T-helper 2 cell (primary cell): ENCODE data around the gene TMEM178A.

Source experiments
- DNase-seq, 5 experiments: peaks; one replicate each; pipeline versions ENCODE4 v3.0.0 to v3.0.0-alpha.2; 2012 to 2022

TMEM178A gene

DNA sequence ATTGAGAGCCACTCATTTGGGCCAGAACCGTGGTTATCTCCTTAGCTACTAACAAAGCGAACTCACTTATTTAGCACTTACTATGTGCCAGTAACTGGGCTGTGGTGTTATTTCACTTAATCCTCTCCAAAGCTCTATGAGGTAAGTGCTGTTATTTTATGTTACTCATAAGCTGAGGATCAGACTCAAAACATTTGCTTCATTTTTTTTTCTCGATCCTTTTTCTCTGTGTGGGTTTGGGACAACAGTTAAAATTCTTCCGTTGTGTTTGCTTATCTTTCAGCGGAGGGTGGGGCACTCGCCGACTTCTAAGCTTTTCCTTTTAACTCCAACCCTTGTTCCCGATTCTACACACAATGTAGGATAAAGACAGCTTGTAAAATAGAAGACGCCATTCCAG lies 52.8 kb downstream of the TMEM178A start:
- no peak for DNase-seq

DNA sequence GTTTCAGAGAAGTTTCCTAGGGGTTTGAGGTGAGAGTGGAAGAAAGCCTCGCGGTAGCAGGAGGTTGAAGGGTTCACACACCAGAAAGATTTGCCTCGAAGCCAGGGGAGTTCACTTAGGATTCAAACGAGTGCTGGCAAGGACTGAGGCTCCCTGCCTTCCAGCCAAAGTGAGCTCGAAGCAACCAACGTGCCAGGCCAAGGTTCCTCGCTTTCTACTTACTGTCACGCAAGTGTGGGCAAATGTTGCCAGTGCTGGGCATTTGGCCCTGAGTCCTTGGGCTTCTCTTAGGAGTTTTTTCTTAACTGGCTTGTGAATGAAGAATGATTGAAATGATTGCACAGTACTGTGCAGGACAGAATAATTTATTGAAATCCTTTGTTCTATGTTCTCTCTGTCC lies 53.6 kb downstream of the TMEM178A start:
- no peak for DNase-seq

DNA sequence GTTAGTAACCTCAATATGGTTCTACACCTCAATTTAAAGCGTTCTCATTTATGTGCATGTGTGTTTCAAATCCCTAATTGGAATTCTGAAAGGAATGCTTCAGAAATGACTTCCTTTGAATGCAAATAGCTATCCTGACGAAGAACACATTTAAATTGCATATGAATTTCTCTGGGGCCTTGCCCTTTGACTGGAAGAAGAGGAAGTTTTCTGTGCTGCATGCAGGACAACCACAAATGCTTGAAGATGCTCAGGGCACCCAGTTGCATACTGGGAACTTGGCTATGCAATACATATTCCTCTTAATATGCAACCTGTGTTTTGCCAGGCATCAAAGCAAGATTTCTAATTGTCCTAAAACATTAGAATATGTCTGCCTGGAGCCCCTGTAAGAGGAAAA lies 55.3 kb downstream of the TMEM178A start:
- no peak for DNase-seq

DNA sequence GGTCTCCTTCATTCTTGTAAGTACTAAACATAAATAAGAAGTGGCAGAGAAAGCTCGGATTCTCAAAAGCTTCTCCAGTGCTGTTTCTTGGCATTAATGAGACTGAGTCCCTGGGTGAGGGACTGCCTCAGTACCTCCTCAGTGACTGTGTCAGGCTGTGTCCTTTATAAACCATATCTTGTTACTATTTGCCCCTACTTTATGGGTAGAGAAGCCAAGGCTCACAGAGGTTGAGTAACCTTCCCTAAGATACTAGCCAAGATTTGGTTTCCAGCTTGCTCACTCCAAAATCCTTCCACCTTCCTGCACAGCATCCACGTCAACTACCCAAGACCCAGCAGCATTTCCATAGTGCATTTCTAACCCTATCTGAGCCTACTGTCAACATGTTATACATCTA lies 57.8 kb downstream of the TMEM178A start:
- no peak for DNase-seq

DNA sequence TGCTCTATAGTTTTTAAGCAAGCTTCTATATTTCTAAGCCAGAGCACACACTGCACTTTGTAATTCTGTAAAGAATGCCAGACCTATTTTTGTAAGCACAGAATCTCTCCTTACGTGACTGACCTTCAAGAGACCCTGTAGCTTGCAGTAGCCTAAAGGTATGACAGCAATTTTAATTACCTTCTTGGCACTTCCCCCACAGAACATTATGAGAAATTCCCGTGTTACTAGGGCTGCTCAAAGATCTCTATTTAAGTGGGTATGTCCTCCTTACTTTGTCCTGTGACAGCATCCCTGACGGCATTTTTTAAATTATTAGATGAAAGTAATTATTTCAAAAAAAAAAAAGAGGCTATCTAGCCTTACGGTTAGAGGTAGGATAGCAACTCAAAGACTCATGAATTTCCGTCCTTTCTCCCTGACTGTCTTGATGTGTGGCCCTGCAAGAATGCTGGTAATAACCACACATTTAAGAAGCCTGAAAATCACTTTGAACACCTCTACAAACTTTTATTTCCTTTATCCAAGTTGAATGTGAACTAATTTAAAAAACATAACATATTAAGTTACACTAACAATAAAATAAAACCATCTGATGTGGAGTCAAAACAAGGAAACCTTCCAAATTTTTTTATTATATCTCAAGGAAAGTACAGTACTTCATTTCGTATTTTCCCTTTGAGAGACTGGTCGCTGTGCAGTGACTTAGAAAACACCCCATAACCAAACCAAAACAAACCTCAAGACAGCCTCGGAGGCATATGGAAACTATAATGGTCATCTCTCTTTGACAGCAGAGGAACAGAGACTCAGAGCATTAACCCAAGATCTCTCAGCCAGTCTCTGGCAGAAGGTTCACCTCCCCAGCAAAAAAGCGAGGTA lies 58.5 kb downstream of the TMEM178A start:
- DNase-seq = no peak

DNA sequence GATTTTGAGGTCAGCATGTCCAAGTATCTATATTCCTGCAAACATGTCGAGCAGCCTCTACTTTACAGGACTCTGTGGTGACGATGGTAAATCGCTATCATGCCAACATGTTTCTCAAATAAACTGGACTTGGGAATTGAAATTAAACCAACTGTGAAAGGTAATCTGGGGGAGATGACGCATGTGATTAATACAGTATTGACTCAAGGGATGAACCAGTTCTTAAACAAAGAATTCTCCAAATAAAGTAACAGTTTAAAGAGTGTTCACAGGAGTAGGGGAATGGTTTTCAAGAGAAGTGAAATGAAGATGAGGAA lies 59.1 kb downstream of the TMEM178A start:
- DNase-seq = no peak

DNA sequence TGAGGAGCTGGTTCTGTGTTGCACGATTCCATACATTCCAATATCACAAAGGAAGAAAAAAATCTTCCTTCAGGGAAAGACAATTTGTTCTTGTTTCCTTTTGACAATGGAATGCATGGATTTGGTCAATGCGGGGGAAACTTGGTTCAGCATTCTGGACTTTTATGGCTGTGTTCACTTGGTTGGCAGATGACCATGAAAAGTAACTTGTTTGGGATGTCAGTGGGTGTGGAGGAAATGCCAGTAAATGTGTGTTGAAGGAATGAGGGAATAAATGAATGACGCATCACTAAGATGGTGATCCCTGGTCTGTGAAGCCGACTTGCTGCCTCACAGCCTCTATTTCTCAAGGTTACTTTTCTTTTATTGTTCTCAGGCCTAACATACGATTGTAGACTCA lies 59.7 kb downstream of the TMEM178A start:
- DNase-seq = no peak

DNA sequence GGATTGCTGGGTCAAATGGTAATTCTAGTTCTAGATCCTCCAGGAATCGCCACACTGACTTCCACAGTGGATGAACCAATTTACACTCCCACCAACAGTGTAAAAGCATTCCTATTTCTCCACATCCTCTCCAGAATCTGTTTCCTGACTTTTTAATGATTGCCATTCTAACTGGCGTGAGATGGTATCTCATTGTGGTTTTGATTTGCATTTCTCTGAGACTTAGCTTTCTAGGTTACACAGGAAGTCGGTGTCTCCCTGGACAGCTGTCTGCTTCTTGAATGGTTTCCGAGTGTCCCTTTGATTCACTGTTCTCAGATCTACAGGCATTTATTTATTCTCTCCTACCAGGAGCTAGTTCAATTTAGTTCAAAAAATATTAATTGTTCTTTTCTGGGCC lies 62.4 kb downstream of the TMEM178A start:
- peak in 1 of 5 experiments; percentile 34 for DNase-seq

DNA sequence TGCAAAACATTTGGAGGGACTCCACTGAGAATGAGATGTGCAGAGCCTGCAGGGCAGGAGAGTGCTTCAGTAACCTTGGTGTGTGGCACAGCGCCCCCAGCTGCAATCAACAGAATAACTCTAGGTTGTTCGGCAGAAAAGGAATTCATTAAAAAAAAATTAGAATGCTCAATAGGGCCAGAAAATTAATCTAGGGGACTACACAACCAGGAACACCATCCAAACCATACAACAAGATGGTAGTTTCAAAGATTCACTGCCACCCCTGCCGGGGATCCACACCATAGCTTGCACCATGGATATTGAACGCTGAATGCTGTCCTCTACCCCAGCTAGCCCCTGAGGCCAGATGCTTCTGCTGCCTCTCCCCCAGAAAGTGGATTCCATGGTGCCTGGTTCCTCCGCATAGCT lies 63.2 kb downstream of the TMEM178A start:
- peak in 2 of 5 experiments; percentile 12 to 43 for DNase-seq

DNA sequence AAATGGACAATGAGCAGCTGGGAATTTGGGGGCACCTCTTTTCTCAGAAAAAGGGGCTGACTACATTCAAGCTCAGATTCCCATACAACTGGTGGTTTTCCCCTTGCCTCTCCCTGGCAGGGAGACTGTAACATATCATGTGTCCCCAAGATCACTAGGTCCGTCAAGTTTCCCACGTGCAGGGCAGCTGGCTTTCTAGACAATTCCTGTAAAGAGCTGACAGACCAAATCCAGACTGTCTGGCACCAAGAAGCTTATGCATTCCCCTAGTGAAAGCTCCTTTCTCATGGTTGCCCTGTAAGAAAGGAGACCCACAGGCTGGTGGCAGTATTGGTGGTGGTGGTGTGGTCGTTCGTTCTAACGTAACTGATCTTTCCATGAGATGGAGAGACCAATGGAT lies 64.6 kb downstream of the TMEM178A start:
- DNase-seq = no peak

DNA sequence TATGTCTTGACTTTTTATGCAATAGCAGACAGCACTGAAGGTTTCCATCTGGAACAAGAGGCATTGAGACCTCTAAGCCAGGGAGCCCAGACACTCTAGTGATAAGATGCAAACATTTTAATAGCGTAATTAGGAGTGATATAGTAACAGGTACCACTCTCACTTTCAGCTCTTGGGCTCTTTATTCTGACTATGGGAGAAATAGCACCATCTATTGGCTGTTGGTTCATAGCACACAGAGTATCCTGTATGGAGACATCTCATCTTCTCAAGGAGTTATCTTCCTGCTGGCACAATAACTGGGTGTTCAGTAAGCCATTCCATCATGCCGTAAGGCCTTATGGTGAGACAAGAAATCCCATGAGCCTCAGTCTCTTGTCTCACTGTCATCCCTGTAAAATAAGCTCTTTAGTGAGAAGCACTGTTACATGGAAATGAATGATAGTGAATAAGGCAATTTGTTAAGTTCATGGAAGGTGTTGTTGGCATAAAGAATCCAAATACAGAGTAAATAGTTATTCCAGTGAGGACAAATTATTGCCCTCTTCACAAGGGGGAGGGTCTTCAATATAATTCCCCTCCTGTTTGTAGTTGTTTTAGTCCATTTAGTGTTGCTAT lies 65.1 kb downstream of the TMEM178A start:
- DNase-seq = peak in 1 of 5 experiments; percentile 34

DNA sequence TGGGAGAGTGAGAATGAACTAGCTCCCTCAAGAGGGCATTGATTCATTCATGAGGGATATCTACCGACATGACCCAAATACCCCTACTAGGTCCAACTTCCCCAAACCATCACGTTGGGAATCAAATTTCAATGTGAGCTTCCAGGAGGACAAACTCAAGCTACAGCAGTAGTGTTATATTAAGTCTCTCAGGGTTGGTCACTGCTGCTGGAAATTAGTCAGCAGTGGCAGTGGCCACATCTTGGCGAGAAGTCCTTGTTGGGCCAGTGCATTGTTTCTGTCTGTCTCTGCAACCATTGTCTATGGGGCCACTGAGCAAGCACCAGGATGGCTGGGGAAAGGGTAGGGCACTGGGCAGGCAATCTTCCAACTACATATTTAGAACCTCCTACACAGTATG lies 65.8 kb downstream of the TMEM178A start:
- no peak for DNase-seq

DNA sequence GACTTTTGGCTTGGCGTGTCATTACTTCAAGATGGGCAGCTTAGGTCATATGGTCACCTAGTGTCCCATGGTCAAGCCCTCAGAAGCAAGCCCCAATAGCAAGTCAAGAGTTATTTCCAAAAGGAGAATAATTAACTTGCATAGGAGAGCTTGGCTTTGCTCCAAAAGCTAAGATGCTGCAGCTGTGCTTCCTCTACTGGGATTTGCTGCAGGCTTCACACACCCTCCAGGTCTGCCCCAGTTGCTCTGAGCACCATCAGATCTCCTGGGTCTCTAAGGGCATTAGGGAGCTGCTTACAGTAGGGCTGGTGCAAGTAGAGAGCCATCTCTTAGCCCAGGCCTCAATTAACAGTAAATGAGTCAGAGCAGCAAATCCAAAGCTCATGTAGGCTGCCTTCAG lies 66.8 kb downstream of the TMEM178A start:
- DNase-seq = no peak

DNA sequence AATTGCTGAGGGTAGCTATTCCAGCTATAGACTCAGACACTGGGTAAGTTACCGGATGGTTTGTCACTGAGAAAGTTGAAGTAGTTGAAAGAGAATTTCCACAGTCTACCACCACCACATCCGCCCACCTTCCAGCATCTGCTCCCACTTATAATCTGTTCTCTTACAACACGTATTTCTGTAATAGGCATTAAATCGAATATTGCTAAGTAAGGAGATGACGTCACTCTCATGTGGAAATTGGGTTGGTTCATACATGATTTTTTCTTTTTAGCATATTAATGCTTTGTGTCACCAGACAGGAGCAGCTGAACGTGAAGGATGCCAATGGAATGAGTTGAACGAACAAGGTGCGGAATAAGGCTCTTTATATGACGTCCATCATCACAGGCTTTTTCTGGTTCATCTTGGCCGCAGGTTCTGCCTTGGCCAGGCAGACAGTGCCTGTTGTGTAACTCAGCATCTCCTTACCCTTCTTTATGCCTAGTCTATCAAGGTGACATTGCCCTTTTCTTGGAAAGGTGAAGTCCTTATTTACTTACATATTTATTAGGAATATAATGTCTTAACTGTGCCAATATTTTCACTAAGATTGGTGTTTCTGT lies 67.5 kb downstream of the TMEM178A start:
- no peak for DNase-seq

DNA sequence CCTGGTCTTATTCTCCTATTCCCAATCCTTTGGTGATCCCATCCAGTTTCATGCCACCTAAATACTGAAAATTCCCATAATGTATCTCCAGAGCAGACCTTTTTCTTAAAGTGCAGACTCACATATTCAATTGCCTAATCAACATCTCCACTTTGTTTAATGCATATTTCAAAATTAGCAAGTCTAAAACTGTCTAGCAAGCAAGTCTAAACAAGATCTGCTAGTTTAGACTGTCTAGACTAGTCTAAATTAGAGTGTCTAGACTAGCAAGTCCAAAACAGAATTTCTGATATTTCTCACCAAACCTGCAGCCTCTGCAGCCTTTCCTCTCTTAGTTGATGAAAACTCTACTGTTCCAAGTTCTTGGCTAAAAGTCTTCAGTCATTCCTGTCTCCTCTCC lies 68.7 kb downstream of the TMEM178A start:
- no peak for DNase-seq

DNA sequence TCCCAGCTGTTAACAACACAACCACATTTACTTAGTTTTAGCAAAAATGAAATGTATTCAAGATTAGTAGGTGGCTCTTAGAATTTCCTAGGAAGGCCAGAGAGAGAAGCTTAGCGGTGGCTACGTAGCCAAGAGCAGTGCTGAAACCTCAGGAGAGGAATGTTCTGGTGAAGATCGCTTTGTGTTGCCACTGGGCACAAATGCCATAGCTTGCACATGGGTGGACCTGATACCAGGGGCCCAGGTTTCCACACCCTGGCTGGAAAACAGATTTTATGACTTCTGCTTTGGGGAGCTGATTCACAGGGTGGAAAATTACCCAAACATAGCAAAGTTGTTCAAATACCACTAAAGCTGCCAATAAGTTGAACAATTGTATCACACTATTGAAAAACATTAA lies 69.9 kb downstream of the TMEM178A start:
- no peak for DNase-seq

DNA sequence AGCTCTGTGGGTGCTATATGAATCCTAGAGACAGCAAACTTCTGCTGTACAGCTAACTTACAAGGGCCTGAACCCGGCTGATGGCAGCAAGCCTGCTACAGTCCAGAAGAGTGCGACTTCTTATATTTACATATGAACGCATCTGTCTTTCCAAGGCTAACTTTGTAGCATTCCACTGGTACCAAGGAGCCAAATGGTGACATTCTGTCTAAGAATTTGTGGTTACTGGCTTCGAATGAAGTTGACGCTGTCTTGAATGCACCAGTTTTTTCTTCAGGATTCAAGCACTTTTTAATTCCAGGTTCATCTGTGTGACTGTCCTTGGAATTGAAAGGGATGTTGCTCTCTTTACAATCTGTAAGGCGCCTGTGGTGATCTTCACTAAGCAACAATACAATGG lies 70.9 kb downstream of the TMEM178A start:
- no peak for DNase-seq

DNA sequence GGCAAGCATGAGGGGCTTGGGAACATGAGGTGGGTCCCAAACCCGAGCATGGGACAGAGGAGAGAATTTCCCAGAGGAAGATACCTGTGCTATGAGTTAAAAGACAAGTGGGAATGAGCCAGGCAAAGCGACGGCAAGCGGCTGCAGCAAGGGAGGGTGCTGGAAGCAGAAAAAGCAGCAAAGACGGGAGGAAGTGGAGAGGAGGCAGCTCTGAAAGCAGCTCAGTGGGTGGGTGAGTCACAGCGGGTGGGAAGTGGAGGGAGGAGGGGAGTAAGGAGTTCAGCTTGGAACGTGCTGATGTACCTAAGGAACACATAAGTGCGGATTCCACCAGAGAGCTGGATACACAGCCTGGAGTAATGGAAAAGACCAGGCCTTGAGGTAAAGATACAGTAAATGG lies 71.9 kb downstream of the TMEM178A start:
- DNase-seq = no peak

DNA sequence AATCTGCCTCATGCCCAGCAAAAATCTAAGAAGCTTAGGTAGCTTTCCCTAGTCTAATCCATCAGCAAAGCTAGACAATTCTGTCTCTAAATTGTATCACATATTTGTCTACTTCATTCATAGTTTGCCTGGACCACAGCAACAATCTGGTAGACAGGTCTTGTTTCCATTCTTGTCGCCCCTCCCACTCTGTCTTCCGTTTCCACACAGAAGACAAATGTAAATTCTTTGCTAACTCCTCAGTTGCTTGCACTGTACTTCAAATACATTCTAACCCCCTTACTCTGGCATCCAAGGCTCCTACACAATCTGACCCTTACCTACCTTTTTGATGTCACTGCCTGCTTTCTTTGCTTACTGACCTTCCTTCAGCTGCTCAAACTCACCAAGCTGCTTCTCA lies 73.2 kb downstream of the TMEM178A start:
- no peak for DNase-seq

DNA sequence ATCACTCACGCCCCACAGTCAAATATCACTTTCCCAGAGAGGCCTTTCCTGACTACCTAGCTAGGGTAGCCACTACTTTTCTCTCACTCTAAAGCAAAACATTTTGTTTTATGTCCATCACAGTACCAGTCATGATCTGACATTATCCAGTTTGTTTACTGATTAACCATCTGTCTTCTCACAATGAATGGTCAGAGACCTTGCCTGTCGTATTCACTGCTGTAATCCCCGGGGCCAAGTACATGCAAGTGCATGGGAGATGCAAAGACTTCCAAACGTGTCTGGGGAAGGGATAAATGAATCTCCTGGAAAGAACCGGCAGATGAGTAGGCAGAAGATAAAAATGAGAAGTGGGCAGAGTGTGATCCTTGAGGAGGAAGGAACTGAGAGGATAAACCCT lies 73.7 kb downstream of the TMEM178A start:
- DNase-seq = no peak

DNA sequence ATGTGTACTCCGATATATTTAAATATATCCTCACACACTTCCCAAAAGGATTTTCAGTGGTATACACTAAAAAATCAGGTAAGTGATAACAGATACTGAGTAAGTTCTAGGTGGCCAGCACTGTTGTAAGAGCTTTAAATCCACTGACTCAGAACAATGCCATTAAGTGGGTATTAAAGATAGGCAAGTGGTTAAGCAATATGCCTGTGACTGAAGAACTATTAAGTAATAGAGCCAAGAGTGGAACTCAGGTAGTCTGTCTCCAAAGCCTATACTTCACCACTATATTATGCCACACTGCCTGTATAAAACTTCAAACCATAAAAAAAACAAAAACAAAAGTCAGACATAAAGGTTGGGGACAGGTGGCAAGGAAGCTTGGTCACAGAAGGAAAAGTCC lies 76.2 kb downstream of the TMEM178A start:
- no peak for DNase-seq

DNA sequence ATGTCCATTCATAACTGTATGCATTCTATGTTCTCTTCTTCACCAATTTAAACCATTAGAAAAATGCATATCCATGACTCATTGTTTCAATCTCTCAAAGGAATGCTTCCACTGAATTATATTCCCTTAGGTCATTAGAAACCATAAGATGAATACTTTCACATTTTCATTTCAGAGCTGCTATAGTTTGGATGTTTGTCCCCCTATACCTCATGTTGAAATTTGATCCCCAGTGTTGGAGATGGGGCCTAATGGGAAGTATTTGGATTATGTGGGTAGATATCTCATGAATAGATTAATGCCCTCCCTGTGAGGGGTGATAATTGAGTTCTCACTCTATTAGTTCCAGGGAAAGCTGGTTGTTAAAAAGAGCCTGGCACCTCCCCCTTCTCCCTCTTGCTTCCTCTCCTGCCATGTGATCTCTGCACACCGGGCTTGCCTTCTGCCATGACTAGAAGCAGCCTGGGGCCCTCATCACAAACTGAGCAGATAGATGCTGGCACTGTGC lies 77.6 kb downstream of the TMEM178A start:
- DNase-seq = no peak

DNA sequence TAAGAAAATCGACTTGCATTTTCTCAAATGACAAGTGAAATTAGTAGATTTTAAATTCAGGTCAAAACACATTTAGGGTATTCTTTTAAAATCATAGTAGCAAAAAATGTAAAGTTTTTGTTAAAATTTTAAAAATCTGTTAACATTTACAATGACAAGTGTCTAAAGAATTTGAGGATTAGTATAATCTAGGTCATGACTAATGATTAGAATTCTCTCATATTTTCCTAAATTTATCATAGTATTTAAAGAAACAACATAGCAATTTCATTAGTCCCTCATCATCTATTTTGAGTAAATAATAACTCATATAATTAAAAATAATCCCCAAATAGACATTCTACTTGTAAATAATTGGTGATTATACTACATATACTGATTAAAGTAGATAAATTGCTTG lies 89.7 kb downstream of the TMEM178A start:
- no peak for DNase-seq

DNA sequence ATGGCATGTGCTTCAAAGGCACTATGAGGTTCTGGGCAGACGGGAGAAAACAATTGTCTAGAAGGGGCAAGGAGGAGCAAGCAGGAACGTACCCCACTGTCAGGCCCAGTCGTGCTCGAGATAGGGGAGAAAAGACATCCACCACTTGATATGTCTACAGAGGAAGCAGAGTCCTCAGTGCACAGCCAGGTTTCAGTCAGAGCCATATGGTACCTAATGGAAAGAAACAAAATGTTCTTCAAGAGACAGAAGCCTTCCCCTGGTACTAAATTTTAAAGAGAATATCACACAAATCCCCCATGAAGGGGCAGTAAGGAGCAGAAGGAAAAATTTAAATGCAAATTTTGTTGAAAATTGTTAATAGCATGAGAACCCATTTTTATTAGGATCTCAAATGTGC lies 91.4 kb downstream of the TMEM178A start:
- no peak for DNase-seq
